ENCODE measurements around the gene ARID4B. TPM values are rescaled to one million over a fixed set of nuclear protein-coding genes. Genes with fewer than 3 reads are reported as not detected.

The ARID4B gene
- total RNA-seq, 4 donors from 2014 or later: 23.6 to 37.9 (median 33.0) TPM

GRCh38 chr1:235157150-235157549, 170.8 kb downstream of the ARID4B start:
- WGBS, 2 donors: 94 to 98% methylated on average over 4 of the region's 4 CpGs
- H3K4me3 ChIP-seq (ENCODE audit: low read depth, poor library complexity, severe bottlenecking): no peak overlapping the region
- TF ChIP-seq POLR2A (IDR thresholded peaks at IDR 0.05) (no peak), CTCF (IDR thresholded peaks at IDR 0.05) (no peak)
- DNase-seq (ENCODE audit: low spot score in 2 of 2): no peak
- intact Hi-C loops (cut with DNase I; ENCODE audit: low total_unique reads): no loop called here

DNA sequence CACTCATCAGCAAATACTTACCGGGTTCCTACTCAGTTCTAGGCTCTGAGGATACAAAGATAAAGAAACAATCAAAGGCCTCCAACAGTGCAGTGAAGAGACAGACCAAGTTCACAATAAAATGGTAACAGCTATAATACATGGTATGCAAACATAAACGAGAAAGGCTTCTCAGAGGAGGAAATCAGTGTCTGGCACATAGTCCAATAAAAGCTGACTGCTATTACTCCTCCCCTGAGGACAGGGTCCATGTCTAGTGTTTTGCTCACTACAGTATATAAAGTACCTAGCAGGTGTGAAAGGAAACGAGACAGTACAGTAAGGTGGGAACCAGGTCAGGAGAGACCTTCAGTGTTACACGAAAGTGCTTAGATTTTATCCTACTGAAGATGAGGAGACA, 171.2 kb downstream of the ARID4B start:
- 83 to 87% methylated on average over 4 of the region's 4 CpGs for WGBS, 2 donors
- TF ChIP-seq POLR2A (IDR thresholded peaks at IDR 0.05) (no peak), CTCF (IDR thresholded peaks at IDR 0.05) (no peak)

GRCh38 chr1:235156265-235156664, 171.7 kb downstream of the ARID4B start:
- TF ChIP-seq CTCF (IDR thresholded peaks at IDR 0.05): no peak
- no peak for TF ChIP-seq POLR2A (IDR thresholded peaks at IDR 0.05)
- intact Hi-C loops (cut with DNase I; ENCODE audit: low total_unique reads): no loop called here
- H3K4me3 ChIP-seq (ENCODE audit: low read depth, poor library complexity, severe bottlenecking): no peak overlapping the region
- no peak for DNase-seq (ENCODE audit: low spot score in 2 of 2)
- 92 to 93% methylated on average over 3 of the region's 3 CpGs for WGBS, 2 donors

More for the DNA sequence above, 171.2 kb downstream of the ARID4B start:
- H3K4me3 ChIP-seq (ENCODE audit: low read depth, poor library complexity, severe bottlenecking): no peak overlapping the region
- intact Hi-C loops (cut with DNase I; ENCODE audit: low total_unique reads): no loop called here
- DNase-seq (ENCODE audit: low spot score in 2 of 2): no peak

- H3K4me3 ChIP-seq (ENCODE audit: low read depth, poor library complexity, severe bottlenecking): no peak overlapping the region
- no peak for TF ChIP-seq POLR2A (IDR thresholded peaks at IDR 0.05)
- no peak for TF ChIP-seq CTCF (IDR thresholded peaks at IDR 0.05)
- DNase-seq (ENCODE audit: low spot score in 2 of 2): no peak
- intact Hi-C loops (cut with DNase I; ENCODE audit: low total_unique reads): no loop called here
Measured at GRCh38 chr1:235152235-235152634, 175.7 kb downstream of the ARID4B start.

- no peak for DNase-seq (ENCODE audit: low spot score in 2 of 2)
- 85 to 91% methylated on average over 2 of the region's 2 CpGs for WGBS, 2 donors
- TF ChIP-seq CTCF (IDR thresholded peaks at IDR 0.05) (no peak), POLR2A (IDR thresholded peaks at IDR 0.05) (no peak)
- no peak overlapping the region for H3K4me3 ChIP-seq (ENCODE audit: low read depth, poor library complexity, severe bottlenecking)
- intact Hi-C loops (cut with DNase I; ENCODE audit: low total_unique reads): no loop called here
Measured at GRCh38 chr1:235151033-235151432, 176.9 kb downstream of the ARID4B start.

- WGBS, 2 donors: 95% methylated on average over 9 of the region's 9 CpGs
- H3K4me3 ChIP-seq (ENCODE audit: low read depth, poor library complexity, severe bottlenecking): no peak overlapping the region
- DNase-seq (ENCODE audit: low spot score in 2 of 2): no peak
- intact Hi-C loops (cut with DNase I; ENCODE audit: low total_unique reads): loop anchor here (1.0 kb wide), 1 partner anchor 44 kb away; no protein-coding TSS in a partner anchor
- TF ChIP-seq POLR2A (IDR thresholded peaks at IDR 0.05) (no peak), CTCF (IDR thresholded peaks at IDR 0.05) (no peak)
Measured at GRCh38 chr1:235149824-235150223, 178.2 kb downstream of the ARID4B start.

All from lower leg skin (tissue), 4 donors.